GM18507 (cell line): ENCODE data around the gene CDH6.

Source experiments
- DNase-seq: peaks from one replicate; pipeline ENCODE4 v3.0.0; 2011; ENCODE audit warnings: low read depth; ENCODE audit not compliant: insufficient read length; ENCODE audit errors: extremely low spot score
- FAIRE-seq: peaks from 2 replicates; lab custom pipeline; 2011; peaks lifted over from hg19 to GRCh38; lab: Jason Lieb, UNC

The CDH6 gene

DNA sequence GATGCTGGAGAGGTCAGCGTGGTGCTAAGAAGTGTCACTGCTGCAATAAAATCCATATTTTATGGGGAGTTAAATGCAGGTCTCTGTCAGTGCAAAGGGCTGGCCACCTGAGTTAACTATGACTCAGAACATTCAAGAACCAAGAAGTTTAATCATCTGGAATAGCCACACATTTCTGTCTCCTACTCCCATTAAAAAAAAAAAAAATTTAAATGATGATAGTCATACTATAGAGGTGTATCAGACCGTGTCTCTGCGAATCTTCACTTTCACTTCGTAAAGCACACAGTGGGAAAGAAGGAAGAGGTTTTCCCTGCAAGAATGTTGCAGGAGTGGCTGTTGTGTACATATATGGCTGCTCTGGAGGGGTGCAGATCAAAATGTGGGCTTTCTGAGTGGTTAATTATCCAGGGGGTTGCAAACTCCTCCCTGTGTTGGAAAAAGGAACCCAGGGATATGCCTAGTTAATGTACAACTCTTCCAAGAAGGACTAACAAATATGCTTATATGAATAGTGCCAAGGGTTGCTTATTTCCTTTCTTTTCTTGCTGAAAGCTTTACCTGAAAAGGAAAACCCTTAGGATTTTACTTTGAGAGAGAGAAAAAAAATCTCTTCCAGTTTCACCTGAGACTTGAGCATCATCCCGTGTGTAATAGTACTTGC lies 1.5 kb downstream of the CDH6 start:
- DNase-seq (no peak), FAIRE-seq (no peak)

DNA sequence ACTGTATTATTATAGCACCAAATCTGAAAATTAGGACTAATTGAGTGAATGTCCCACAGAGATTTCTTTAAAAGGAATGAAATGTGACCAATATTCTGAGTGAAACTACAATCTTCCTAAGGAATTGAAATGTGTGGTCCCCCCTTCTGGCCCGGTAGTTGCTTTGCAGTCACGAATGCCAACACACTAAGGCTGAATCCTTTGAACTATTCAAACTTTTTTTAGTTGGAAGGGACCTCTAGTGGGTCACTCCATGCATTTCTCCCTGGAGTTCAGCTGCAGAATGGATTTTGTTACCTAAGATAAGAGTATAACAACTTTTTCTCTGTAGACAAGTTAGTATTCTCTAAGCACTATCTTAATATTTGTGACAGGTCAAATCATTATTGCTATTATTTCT lies 2.8 kb downstream of the CDH6 start:
- DNase-seq (no peak), FAIRE-seq (no peak)

DNA sequence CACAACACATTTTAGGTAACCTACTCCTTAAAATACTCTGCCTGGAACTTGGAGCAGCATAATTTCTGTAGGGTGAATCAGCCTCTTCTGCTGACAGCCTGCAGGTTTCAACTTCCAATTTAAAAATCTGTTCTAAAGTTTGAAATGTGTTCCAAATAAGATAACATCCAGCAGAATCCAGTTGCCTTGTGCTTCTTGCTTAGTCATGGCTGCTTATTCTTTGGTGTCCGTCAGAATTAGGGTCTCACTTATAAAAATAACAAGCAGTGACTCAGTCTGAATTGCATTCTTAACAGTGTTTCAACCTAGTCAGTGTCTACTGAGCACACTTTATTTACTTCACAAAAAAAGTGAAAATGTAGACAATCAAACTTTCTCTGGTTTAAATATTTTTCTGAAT lies 3.7 kb downstream of the CDH6 start:
- no peak for FAIRE-seq
- no peak for DNase-seq

DNA sequence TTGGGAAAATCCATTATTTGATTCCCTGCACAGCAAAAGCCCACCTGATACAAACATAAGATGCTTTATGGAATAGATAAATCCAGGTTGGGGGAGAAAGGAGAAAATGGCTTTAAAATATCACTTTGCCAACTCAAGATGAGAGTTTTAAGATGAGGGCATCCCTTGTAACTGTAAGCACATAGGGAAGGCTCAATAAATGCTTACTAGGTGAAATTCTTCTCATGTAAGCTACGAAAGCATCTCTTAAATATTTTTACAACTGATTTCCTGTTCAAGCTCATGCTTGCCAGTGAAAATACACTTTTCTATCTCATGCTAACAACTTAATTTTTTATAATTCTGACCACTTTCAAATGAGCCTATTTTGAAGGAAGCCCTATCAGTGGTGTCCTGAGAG lies 11.5 kb downstream of the CDH6 start:
- FAIRE-seq (no peak), DNase-seq (no peak)

DNA sequence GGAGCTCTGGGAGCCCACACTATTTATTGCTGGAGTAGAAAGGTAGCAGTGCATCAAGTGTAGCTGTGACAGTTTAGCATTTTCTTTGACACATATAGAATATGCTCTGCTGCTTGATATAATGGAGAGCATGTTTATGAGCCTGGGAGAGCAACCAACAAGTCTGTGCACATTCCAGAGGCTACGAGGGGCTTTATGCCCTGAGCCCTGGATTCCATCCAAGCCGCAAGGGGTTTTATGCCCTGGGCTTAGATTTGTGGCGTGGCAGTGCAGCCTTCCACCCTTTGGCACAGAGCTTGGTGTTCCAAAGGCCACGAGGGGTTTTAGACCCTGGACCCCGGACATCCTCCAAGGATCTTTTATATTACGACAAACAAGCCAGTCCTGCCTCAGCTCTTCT lies 14.6 kb downstream of the CDH6 start:
- FAIRE-seq (no peak), DNase-seq (no peak)

DNA sequence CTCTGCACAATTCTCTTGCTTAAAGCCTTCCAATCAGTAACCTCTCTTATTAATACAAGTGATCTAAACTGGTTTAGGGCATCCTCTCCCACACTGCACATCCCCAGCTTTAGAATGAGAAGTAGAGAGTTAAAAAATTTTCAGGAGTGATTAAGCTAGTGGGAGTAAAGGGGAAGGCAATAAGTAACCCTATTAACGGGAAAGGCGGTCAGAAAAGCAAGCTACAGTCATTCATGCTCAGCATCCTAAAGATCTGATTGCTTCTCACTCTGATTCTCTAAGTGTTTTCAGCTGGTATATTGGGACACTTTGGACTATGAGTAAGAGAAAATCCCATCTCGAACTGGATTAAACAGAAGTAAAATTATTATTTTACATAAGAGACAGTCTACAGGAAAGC lies 15.8 kb downstream of the CDH6 start:
- FAIRE-seq: no peak

DNA sequence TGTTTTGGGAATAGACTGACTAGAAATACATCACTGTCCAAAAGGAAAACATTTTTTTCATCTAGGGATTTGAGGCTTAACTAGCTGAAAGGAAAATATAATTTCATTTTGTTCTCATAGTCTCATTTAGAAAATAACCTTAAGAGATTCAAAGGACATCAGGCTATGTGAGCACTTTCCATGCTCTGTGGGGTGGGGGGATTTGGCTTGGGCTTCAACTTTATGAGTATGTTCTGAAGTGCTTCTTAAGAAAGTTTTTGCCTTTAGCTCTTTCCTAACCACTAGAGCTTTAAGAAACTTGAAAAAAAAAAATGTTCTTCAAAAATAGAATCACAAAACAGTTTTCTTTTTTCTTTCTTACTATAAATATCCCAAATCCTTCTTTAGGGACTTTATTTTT lies 17.6 kb downstream of the CDH6 start:
- no peak for DNase-seq
- no peak for FAIRE-seq

More for the DNA sequence above, 15.8 kb downstream of the CDH6 start:
- no peak for DNase-seq

DNA sequence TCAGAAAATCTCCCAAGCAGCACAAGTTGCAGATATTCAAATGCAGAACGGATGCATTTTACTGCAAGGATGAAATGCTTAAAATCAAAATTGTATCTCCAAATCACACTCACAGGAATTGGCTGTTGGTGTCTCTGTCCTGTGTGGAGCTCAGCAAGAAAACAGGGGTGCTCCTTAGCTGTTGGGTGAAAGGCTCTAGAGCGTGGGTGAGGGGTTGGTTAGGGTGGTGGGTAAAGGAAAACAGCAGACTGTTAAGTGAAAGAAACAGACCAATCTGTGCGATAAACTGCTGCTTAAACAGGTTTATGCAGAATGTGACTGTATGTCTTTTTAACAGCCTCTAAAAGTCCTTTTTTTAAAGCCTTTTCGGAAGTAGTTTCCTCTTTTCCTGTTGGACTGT lies 19.8 kb downstream of the CDH6 start:
- DNase-seq (no peak), FAIRE-seq (no peak)

DNA sequence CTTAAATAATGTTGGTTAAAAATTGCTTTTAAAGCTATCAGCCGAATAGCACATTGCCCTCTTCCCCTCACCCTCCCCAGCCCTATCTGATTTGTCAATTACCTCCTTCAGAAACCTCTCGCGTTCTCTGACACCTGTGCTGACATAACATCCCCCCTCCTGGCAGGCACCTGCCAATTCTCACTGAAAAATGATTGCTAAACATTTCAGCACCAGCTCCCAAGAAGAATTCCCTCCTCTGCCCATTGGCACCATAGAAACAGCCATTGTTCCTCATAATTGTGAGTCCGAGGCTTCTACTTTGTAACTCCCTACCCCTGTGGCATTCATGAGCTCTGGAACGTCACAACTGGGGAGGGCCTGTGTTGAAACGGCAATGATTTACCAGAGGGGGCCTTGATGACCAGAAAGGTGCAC lies 20.2 kb downstream of the CDH6 start:
- no peak for DNase-seq
- no peak for FAIRE-seq

DNA sequence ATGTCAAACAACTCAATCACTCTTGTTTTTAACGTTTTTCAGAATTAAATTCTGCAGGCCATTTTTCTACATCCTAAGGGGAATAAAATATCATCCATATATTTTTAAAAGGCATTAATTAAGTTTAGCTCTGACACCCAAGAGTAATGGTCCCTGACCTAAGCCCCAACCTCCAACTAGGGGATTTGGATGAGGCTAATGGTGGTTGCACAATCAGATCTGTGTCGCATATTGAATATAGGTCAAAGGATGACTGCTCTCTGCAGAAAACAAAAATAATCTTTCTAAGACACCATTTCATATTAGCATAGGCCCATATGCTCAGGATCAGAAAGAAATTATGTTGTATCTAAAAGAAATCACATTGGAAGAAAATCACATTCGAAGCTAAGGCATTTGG lies 20.7 kb downstream of the CDH6 start:
- DNase-seq (no peak), FAIRE-seq (no peak)

DNA sequence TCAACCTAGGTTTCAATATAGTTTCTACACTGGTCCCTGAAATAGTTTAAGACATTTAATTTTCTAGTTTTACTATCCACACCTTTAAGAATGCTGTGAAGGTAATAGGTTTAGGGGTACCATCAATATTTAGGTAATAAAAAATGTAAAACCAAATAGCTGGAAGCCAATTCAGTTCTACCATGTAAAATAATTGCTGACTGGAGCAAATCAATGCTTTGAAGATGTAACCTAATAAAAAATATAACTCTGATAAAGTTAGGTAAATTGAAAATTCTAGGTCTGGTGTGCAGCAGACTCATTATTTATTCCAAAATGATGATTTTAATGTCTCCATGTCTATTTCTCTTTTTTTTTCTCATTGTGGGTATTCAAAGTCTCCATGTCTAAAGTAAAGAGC lies 21.8 kb downstream of the CDH6 start:
- no peak for FAIRE-seq

DNA sequence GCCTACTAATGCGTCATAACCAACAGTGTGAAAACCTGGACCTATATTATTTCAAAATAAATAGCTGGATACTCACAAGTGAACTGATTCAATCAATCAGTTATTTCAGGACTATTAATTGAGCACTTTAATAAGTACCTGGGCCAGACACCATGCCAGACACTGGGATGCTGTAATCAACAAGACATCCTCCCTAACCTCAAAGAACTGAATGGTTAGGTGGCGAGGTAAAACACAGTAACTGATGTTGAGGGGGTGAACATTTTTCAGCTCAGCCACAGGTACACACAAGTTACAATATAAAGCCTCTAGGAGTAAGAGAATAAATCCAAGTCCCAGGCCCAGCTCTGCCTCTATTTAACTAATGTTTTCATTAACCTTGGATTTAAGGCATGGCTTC lies 24.0 kb downstream of the CDH6 start:
- DNase-seq: no peak
- FAIRE-seq: no peak

More for the DNA sequence above, 21.8 kb downstream of the CDH6 start:
- DNase-seq: no peak

DNA sequence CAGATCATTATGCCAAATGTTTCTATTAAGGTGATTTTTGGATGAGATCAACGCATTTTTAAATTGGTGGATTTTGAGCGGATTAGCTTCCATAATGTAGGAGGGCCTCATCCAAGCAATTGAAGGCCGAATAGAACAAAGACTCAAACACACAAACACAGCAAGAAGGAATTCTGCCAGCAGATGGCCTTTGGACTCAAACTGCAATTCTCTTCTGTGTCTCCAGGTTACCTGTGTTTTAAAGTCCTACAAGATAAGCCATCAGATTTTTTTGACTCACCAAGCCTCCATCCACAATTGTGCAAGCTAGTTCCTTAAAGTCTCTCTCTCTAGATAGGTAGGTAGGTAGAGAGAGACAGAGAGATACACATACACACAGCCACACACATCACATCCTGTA lies 25.5 kb downstream of the CDH6 start:
- DNase-seq (no peak), FAIRE-seq (no peak)

DNA sequence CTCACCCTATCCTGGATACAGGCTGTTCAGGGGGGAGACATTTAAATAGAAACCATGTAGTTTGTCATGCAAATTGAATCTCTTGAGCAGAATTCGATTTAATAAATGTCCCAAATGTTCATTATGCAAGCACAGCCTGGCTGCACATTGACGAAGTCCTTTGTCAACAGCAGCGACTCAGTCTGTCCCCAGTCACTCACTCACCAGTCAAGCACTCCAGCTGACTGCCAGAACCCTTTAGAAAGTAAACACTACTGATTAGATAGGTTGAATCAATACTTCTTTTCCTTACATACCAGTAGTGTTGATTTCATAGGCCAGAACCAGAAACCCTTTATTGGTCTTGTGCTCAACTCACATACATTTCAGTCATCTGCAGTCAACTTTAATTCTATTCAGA lies 27.5 kb downstream of the CDH6 start:
- DNase-seq: no peak
- no peak for FAIRE-seq

DNA sequence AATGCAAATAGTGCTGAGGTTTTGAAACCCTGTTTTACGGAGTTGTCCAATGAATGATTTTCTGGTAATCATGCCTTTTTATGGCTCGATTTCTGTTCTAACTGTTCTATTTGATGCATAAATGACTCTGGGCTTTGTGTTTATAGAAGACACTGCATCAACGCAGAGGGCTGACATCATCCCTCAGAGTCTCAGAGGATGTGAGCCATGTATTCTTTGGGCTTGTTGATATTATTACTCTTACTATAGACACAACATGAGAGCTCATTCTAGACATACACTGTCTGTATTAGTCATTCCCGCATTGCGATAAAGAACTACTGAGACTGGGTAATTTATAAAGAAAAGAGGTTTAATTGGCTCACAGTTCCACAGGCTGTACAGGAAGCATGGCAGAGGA lies 31.6 kb downstream of the CDH6 start:
- FAIRE-seq (no peak), DNase-seq (no peak)

DNA sequence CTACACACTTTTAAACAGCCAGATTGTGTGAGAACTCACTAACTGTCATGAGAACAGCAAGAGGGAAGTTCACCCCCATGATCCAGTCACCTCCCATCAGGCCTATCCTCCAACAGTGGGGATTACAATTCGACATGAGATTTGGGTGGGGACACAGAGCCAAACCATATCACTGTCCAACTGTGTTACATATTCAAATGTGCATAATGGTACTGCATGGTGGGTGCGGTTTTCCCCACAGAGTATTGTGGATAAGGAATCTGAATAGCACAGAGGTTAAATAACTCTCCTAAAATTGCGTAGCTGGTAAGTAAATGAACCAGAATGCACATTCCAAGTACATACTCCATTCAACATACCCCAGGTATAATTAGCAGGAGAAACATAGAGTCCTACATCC lies 32.1 kb downstream of the CDH6 start:
- no peak for FAIRE-seq

DNA sequence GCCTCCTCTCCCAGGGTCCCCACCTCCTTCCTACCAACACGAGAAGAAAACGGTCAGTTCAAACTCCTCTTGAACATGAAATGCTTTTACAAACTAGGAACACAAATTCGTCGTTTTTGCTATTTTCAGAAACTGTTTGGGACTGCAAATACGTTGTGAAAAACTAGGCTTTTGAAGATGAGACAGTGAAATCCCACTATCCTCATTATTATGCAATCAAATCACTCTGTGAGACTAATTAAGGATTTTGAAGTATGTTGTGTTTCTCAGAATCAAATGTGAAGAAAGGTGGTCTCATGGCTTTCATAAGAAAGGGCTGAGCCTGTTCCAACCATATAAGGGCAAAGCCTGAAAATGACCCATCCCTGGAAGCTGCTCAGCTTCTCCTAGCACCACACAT lies 33.2 kb downstream of the CDH6 start:
- DNase-seq (no peak), FAIRE-seq (no peak)

More for the DNA sequence above, 32.1 kb downstream of the CDH6 start:
- no peak for DNase-seq

DNA sequence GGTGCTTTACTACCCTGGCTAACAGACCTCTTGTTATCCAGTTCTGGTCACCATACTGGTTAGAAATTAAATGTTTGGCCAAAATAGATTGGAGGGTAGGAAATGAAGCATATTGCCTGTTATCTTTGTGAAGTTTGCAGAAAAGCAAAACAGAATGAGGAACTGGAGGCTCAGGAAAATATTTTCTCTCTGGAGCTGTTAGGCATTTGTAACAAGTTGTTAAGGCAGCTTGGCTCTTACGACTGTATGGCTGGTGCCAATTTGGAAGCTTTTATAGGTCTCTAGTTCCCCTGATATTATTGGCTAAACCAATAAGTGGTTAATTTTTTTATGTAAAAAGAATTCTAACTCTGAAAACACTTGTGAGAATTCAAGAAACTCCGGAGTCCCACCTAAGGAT lies 35.8 kb downstream of the CDH6 start:
- FAIRE-seq (no peak), DNase-seq (no peak)

DNA sequence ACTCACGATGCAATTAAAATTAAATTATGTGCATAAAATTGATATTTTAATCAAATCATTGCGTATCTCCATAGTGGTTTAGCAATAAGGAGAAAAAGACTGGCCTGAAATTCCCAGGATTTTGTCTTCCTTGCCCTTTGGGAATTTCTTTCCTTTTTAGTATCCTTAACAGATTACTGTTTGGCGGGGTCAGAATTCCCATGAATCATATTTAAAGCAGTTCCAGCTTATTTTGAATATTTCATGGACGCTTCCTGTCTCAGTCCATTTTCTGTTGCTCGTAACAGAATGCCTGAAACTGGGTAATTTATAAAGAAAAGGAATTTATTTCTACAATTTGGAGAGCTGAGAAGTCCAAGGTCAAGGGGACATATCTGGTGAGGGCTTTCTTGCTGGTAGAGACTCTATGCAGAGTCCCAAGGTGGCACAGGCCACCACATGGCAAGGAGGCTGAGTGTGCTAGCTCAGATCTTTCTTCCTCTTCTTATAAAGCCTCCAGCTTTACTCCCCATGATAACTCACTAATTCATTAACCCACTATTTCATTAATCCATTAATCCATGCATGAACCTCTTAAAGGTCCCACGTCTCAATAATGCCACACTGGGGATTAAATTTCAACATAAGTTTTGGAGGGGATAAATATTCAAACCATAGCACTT lies 37.8 kb downstream of the CDH6 start:
- FAIRE-seq (no peak), DNase-seq (no peak)

DNA sequence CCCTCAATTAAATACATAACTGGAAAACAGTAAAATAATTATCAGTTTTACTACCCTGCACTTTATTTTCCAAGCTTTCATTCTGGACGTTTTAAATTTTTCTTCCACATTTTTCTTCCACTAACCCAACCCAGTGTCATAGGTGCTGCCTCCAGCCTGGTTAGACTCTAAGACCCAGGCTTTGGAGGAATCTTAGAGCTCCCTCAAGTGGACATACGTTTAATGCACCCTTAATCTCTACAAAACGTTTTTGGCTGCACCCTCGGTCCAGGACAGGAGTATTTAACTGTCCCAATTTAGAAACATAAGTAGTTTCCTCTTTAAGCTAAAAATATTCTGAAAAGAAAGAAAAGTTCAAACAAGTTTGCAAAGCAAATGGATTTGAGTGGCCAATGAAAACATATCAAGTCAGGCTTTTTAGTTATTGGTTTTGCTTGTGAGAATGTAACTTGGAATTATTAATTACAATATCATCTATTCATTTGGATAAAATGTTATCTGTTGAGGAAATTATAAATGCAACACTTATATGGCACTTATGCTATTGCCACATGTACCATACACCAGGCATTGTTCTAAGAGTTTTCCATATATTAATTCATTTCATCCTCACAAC lies 38.9 kb downstream of the CDH6 start:
- FAIRE-seq: no peak
- peak; percentile 11 for DNase-seq

DNA sequence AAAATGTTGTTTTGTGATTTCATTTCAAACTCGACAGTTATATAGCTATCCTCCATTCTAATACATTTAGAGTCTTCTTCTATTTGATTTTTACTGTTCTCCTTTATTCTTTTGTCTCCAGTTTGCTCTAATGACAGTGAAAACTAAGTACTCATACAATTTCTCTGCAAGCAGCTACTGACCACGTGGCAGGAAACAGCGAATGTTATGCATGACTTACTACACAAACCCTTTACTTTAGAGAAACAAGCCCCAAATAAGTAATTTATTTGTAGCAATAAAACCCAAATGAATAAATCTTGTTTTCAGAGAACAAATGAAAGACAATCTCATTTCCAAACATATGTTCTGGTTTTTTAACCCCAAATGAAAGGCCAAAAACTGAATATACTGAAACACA lies 41.9 kb downstream of the CDH6 start:
- no peak for FAIRE-seq
- no peak for DNase-seq
